Endothelial cell of umbilical vein (primary cell): Measurements from ENCODE around the gene VCAN.

ENCODE experiments used
- EZH2 ChIP-seq: IDR thresholded peaks from 2 replicates; pipeline ENCODE4 v1.6.1; 2012; ENCODE audit warnings: borderline replicate concordance, low read depth, mild to moderate bottlenecking, moderate library complexity, low read length, inconsistent platforms; ENCODE audit not compliant: severe bottlenecking
- FOS ChIP-seq: IDR thresholded peaks from 2 replicates; pipeline ENCODE4 v1.6.1; 2011; ENCODE audit warnings: mild to moderate bottlenecking, low read length, moderate library complexity, borderline replicate concordance; ENCODE audit not compliant: insufficient read depth
- JUN ChIP-seq: IDR thresholded peaks from 2 replicates; pipeline ENCODE4 v1.6.1; 2011; ENCODE audit warnings: borderline replicate concordance, low read depth; ENCODE audit not compliant: insufficient read length, insufficient read depth
- MYC ChIP-seq: IDR thresholded peaks from one replicate; pipeline ENCODE4 v1.6.1; 2011; ENCODE audit warnings: mild to moderate bottlenecking, low read depth, low read length
- POLR2A ChIP-seq: IDR thresholded peaks from 2 replicates; pipeline ENCODE4 v1.6.1; 2012; ENCODE audit warnings: low read depth, mild to moderate bottlenecking, control low read depth, low read length
- POLR2AphosphoS5 ChIP-seq: IDR thresholded peaks from 2 replicates; pipeline ENCODE4 v1.6.1; 2012; ENCODE audit warnings: low read depth, mild to moderate bottlenecking, control low read depth, low read length, moderate library complexity; ENCODE audit not compliant: insufficient read depth
- TF ChIP-seq, protein P1 (sequence below): IDR thresholded peaks from 2 replicates; pipeline ENCODE4 v1.6.1; 2011; ENCODE audit not compliant: insufficient read depth, insufficient read length
- TF ChIP-seq, protein P2 (sequence below), 2 donors: IDR thresholded peaks; 1 replicate in 1 of 2; 2 replicates in 1 of 2; pipeline ENCODE4 v1.5.1; 2011; ENCODE audit warnings: low read length in 2 of 2, mild to moderate bottlenecking in 2 of 2, moderate library complexity in 2 of 2, control low read depth in 1 of 2, inconsistent platforms in 1 of 2, low read depth in 1 of 2; ENCODE audit not compliant: insufficient read depth in 1 of 2; ENCODE audit errors: extremely low read depth in 1 of 2

DNA sequence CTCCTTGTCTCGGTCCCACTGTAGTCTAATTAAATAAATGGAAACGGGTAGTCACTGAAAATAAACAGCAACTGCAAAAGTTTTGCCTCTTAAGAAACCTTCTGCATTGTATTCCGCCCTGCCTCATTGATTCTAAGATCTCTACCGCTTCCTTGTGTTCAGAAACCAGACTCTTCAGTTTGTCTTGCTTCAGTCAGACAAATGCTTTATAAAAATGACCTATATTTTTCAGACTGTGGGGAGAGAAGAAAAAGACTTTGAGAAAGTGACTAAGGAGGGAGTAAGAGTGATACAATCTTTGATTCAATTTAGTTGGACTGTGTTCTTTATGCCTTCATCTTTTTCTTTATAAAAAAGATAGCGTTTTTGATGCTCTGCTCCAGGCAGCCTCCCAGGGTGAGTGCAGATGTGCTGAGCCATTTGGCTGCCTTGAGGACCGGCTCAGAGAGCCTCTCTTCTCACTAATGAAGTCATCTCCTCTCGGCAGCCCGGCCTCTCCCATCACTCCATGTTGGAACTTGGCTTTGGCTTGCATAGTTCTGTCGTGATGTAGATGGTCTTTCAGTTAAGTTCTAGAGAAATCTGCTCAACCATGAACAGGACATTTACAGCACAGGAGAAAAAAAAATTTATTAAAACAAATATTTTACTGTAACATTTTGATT is 4.0 kb upstream of the VCAN start:
- TF ChIP-seq, protein P1, sequence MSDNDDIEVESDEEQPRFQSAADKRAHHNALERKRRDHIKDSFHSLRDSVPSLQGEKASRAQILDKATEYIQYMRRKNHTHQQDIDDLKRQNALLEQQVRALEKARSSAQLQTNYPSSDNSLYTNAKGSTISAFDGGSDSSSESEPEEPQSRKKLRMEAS, result no peak
- TF ChIP-seq EZH2 (no peak), POLR2AphosphoS5 (no peak), POLR2A (no peak), JUN (no peak), MYC (no peak), FOS (no peak)
- TF ChIP-seq, protein P2, sequence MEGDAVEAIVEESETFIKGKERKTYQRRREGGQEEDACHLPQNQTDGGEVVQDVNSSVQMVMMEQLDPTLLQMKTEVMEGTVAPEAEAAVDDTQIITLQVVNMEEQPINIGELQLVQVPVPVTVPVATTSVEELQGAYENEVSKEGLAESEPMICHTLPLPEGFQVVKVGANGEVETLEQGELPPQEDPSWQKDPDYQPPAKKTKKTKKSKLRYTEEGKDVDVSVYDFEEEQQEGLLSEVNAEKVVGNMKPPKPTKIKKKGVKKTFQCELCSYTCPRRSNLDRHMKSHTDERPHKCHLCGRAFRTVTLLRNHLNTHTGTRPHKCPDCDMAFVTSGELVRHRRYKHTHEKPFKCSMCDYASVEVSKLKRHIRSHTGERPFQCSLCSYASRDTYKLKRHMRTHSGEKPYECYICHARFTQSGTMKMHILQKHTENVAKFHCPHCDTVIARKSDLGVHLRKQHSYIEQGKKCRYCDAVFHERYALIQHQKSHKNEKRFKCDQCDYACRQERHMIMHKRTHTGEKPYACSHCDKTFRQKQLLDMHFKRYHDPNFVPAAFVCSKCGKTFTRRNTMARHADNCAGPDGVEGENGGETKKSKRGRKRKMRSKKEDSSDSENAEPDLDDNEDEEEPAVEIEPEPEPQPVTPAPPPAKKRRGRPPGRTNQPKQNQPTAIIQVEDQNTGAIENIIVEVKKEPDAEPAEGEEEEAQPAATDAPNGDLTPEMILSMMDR (IDR thresholded peaks at IDR 0.05; ENCODE audit: extremely low read depth in 1 of 2, insufficient read depth in 1 of 2, low read depth in 1 of 2, low read length in 2 of 2), result no peak
